ENCODE results near the gene AFM. TPM values are rescaled to one million over a fixed set of nuclear protein-coding genes. Genes with fewer than 3 reads are reported as not detected.

Gene AFM
- total RNA-seq, 2 donors from 2014 or later = not detected

DNA sequence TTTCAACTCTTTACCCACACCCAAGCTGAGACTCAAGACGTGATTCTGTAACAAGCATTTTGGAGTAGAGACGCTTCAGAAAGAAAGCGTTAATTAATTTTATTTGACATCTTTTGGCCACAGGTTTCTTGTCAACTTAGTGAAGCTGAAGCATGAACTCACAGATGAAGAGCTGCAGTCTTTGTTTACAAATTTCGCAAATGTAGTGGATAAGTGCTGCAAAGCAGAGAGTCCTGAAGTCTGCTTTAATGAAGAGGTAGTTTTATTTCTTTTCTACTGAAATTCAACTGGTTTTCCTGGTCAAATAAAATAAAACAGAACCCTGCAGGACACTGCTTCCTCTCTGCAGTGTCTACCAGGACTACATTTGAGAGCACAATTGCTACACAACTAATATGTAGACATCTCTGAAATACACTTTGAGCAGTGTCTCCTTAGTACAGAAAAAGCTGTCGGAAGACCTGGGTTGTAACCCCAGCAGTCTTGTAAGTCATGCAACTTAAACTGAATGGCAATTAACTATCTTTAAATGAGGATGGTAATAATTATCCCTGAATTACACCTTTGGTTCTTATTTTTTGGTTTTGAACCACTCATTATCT, 20.2 kb downstream of the AFM start:
- ATAC-seq (no peak), DNase-seq (ENCODE audit: low spot score) (no peak)
- H3K27me3 Mint-ChIP-seq = no peaks in the 10 kb centered on the region
- H3K9me3 Mint-ChIP-seq = no peaks in the 10 kb centered on the region
- no peak overlapping the region for H3K4me3 Mint-ChIP-seq
- H3K27ac Mint-ChIP-seq = no peak overlapping the region
- no peaks in the 10 kb centered on the region for H3K36me3 Mint-ChIP-seq
- no peaks in the 10 kb centered on the region for H3K4me1 Mint-ChIP-seq (ENCODE audit: low read depth in 2 of 2)

DNA sequence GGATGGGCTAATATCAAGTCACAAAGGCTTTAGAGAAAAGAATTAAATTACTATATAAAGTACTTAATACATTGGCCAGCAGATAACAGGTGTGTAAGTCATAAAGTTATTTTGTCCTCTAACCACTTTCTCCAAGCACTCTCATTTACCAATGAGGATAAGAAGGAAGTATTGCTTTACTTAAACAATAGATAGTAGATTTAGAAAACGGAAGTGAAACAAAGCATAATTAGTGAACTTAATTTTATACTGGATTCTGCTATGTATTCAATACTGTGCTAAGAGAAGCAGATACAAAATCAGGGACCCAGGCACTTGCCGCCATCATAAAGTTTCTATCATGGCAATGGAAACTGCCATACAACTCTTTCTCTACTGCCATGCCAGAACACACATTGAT, 24.0 kb downstream of the AFM start:
- H3K36me3 Mint-ChIP-seq = no peaks in the 10 kb centered on the region
- peaks cover 2% of the 10 kb centered on the region for H3K9me3 Mint-ChIP-seq
- H3K27me3 Mint-ChIP-seq = no peaks in the 10 kb centered on the region
- no peak overlapping the region for H3K4me3 Mint-ChIP-seq
- no peak overlapping the region for H3K27ac Mint-ChIP-seq
- no peaks in the 10 kb centered on the region for H3K4me1 Mint-ChIP-seq (ENCODE audit: low read depth in 2 of 2)
- ATAC-seq (no peak), DNase-seq (ENCODE audit: low spot score) (no peak)

DNA sequence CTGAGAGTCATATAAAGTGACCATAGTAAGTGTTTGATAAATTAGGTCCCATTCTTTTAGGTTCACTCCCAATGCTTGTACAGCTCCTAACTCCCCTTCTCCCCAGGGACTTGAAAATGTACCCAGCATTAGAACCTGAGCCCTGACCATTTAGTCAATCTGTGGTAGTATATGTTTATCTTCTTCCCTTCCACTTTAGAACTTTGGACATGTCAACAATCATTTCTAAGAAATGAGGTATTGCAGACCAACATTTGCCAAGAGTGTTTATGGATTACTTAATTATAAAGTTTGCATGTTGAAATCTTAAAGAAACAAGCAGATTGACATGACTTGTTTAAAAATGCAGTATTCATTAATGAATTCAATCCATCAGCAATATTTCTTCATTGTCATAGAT, 26.0 kb downstream of the AFM start:
- H3K36me3 Mint-ChIP-seq = no peaks in the 10 kb centered on the region
- H3K4me3 Mint-ChIP-seq = no peak overlapping the region
- ATAC-seq (no peak), DNase-seq (ENCODE audit: low spot score) (no peak)
- no peak overlapping the region for H3K27ac Mint-ChIP-seq
- H3K9me3 Mint-ChIP-seq = peaks cover 7% of the 10 kb centered on the region
- no peaks in the 10 kb centered on the region for H3K27me3 Mint-ChIP-seq
- no peaks in the 10 kb centered on the region for H3K4me1 Mint-ChIP-seq (ENCODE audit: low read depth in 2 of 2)

DNA sequence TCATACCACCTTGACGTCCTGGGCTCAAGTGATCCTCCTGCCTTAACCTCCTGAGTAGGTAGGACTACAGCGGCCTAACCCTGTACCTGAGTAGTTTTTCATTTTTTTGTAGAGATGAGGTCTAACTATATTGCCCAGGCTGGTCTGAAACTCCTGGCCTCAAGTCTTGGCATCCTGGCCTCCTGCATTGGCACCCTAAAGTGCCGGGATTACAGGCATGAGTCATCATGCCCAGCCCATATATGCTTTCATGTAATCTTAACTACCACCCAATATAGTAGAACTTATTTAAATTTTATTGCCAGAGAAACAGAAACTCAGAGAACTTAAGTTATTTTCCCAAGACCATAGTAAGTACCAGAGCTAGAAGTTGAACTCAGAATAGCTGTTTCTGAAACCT, 27.1 kb downstream of the AFM start:
- no peak overlapping the region for H3K27ac Mint-ChIP-seq
- no peak for DNase-seq (ENCODE audit: low spot score)
- no peaks in the 10 kb centered on the region for H3K27me3 Mint-ChIP-seq
- no peaks in the 10 kb centered on the region for H3K4me1 Mint-ChIP-seq (ENCODE audit: low read depth in 2 of 2)
- H3K4me3 Mint-ChIP-seq = no peak overlapping the region
- H3K36me3 Mint-ChIP-seq = no peaks in the 10 kb centered on the region
- H3K9me3 Mint-ChIP-seq = peaks cover 10% of the 10 kb centered on the region
- ATAC-seq = no peak

DNA sequence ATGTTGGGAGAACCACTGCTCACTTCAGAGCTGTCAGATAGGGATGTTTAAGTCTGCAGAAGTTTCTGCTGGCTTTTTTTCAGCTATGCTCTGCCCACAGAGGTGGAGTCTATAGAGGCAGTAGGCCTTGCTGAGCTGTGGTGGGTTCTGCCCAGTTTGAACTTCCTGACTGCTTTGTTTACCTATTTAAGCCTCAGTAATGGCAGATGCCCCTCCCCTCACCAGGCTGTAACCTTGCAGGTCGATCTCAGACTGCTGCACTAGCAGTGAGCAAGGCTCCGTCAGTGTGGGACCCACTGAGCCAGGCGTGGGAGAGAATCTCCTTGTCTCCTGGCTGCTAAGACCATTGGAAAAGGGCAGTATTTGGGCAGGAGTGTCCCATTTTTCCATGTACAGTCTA, 36.8 kb downstream of the AFM start:
- ATAC-seq = no peak
- Mint-ChIP-seq H3K27me3 (no peaks in the 10 kb centered on the region), H3K4me3 (no peak overlapping the region), H3K27ac (no peak overlapping the region), H3K9me3 (peaks cover 8% of the 10 kb centered on the region), H3K36me3 (no peaks in the 10 kb centered on the region), H3K4me1 (ENCODE audit: low read depth in 2 of 2) (no peaks in the 10 kb centered on the region)
- DNase-seq (ENCODE audit: low spot score) = no peak

DNA sequence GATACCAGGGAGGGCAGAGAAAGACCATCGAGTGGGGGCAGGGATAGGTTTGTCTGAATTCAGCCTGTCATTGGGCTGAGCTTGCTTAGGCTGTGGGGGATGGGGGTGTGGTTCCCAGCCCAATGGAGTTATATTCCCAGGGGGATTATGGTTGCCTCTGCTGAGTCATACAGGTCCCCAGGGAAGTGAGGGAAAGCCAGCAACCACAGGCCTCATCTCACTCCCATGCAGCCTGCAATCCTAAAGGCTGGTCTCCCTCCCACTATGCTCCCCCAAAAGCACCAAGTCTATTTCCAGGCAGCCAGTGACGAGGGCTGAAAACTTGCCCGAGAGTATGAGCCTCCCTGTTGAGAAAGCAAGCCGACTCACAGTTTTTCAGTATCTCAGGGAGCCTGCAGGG, 39.3 kb downstream of the AFM start:
- Mint-ChIP-seq H3K27ac (no peak overlapping the region), H3K9me3 (peaks cover 4% of the 10 kb centered on the region), H3K4me3 (no peak overlapping the region), H3K36me3 (no peaks in the 10 kb centered on the region), H3K27me3 (no peaks in the 10 kb centered on the region), H3K4me1 (ENCODE audit: low read depth in 2 of 2) (no peaks in the 10 kb centered on the region)
- ATAC-seq = peak in 1 of 2 donors; percentile 20
- no peak for DNase-seq (ENCODE audit: low spot score)

DNA sequence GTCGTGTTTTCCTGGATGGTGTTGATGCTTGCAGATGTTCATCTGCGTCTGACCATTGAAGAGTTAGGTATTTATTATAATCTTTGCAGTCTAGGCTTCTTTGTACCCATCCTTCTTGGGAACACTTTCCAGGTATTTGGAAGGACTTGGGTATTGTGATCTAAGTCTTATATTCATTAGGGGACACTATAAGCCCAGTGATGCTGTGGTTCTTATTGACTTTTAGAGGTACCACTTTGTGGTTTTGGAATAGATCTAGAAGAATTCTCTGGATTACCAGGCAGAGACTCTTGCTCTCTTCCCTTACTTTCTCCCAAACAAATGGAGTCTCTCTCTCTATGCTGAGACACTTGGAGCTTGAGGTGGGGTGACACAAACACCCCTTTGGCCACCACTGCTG, 41.6 kb downstream of the AFM start:
- Mint-ChIP-seq H3K4me1 (ENCODE audit: low read depth in 2 of 2) (no peaks in the 10 kb centered on the region), H3K36me3 (no peaks in the 10 kb centered on the region), H3K27me3 (no peaks in the 10 kb centered on the region), H3K4me3 (no peak overlapping the region), H3K27ac (no peak overlapping the region), H3K9me3 (no peaks in the 10 kb centered on the region)
- DNase-seq (ENCODE audit: low spot score) = no peak
- no peak for ATAC-seq

DNA sequence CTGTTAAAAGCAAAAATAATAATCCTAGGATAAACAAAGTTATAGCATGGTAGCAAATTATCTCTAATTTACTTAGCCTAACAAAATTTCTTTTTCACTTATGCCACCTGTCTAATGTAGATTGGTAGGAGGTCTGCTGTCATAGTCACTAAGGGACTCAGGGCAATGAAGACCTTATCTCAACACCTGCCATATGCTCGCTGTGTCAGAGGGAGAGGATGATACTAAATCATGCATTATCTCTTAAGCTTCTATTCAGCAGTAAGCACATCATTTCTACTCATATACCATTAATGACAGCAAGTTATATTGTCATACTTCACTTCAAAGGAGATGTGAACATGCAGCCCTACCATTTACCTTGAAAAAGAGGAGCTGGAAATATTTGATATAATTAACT, 44.1 kb downstream of the AFM start:
- no peak overlapping the region for H3K4me3 Mint-ChIP-seq
- H3K4me1 Mint-ChIP-seq (ENCODE audit: low read depth in 2 of 2) = no peaks in the 10 kb centered on the region
- H3K9me3 Mint-ChIP-seq = no peaks in the 10 kb centered on the region
- no peak overlapping the region for H3K27ac Mint-ChIP-seq
- H3K27me3 Mint-ChIP-seq = no peaks in the 10 kb centered on the region
- no peaks in the 10 kb centered on the region for H3K36me3 Mint-ChIP-seq
- no peak for ATAC-seq
- no peak for DNase-seq (ENCODE audit: low spot score)

DNA sequence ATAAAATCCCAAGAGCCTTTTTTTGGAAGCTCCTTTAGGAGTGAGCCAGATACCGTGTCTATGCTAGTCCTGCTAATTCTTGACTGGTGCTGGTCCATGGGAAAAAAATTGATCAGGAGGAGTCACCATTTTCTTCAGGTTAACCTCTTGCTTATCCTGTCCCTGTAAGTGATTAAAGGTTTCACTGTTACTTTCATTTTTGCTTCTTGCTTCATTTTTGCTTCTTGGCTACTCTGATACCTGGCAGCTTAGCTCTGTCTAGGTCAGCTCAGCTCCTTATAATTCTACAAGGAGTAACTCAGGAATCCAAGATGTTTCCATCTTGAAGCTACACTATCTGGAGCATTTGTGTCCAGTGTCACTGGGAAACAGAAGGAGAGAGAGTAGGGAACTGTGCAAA, 45.7 kb downstream of the AFM start:
- DNase-seq (ENCODE audit: low spot score) = no peak
- no peaks in the 10 kb centered on the region for H3K9me3 Mint-ChIP-seq
- no peaks in the 10 kb centered on the region for H3K27me3 Mint-ChIP-seq
- H3K36me3 Mint-ChIP-seq = no peaks in the 10 kb centered on the region
- no peak for ATAC-seq
- H3K4me1 Mint-ChIP-seq (ENCODE audit: low read depth in 2 of 2) = no peaks in the 10 kb centered on the region
- H3K4me3 Mint-ChIP-seq = no peak overlapping the region
- H3K27ac Mint-ChIP-seq = no peak overlapping the region

DNA sequence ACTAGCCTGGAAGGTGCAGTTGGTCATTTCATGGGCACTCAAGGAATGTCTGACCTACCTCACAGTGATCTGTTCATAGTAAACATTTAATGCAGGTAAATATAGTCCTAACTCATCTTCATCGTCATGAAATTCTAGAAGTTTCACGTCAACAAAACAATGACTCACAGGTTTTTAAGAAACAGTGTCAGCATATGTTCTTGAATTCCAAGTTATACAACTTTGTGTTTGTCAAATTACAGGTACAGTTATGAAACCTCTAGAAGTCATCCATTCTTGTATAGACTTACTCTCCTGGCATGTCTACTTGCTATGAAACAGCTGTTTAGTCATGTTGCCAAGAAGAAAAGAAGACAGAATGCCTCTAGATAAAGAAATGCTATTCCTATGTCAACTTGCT, 46.6 kb downstream of the AFM start:
- no peaks in the 10 kb centered on the region for H3K9me3 Mint-ChIP-seq
- no peak overlapping the region for H3K27ac Mint-ChIP-seq
- no peak overlapping the region for H3K4me3 Mint-ChIP-seq
- no peak for DNase-seq (ENCODE audit: low spot score)
- H3K27me3 Mint-ChIP-seq = no peaks in the 10 kb centered on the region
- no peak for ATAC-seq
- H3K36me3 Mint-ChIP-seq = no peaks in the 10 kb centered on the region
- H3K4me1 Mint-ChIP-seq (ENCODE audit: low read depth in 2 of 2) = no peaks in the 10 kb centered on the region

DNA sequence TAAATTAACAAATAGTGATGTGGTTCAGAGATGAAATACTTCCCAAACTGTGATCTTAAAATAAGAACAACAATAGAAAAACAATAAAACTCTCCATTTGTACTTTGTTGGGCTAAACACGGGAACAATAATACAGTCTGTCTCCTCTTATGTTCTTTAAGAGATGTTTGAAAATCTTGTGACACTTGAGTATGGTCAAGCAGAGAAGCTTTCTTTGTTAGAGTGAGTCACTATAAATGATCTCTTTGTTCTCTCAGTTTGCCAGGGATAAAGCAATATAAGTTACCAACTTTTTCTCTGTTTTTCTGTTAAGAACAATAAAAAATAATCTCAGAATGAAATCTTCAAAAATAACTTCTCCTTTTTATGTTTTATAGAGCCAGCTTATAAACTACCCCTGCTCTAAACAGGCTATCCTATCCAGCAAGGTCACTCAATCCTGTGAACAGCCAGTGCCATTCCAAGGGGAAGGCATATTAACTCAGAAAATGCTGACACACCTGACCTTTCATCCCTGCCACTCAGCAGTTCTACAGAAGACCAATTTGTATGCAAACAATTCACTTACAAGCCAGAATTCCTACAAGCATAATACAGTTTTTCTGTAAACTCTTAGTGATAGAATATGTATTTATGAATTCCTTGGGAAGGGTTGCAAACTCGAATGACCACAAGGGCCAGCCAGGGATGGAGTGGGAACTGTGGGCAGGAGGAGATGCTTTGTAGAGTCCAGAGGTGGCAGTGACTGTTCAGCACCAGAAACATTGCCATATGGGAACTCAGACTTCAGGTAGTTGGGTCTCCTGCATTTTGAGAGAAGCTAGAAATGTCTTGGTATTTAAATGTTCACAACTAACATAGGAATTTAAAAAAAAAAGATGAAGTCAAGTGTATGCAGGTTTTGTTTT, 52.2 kb downstream of the AFM start:
- no peaks in the 10 kb centered on the region for H3K9me3 Mint-ChIP-seq
- H3K27me3 Mint-ChIP-seq = no peaks in the 10 kb centered on the region
- H3K4me3 Mint-ChIP-seq = no peak overlapping the region
- ATAC-seq (no peak), DNase-seq (ENCODE audit: low spot score) (no peak)
- no peaks in the 10 kb centered on the region for H3K4me1 Mint-ChIP-seq (ENCODE audit: low read depth in 2 of 2)
- no peaks in the 10 kb centered on the region for H3K36me3 Mint-ChIP-seq
- no peak overlapping the region for H3K27ac Mint-ChIP-seq

DNA sequence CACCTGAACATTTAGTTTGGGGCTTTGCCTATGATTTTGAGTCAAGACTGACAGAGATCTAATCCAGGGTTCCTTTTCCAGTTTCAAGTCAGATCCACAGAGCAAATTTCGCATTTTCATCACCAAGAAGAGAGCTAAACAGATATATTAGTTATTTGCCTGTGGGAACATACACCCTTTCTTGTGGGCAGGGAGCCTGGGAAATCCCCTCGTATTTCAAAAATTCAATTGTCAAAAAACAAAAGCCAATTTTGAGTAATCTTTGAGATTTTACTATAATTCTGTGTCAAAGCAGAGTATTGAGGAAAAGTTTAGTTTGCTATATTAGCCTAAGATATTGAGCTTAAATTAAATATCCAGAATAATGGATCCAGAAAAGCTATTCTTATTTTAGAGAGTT, 56.6 kb downstream of the AFM start:
- DNase-seq (ENCODE audit: low spot score) (no peak), ATAC-seq (peak in 1 of 2 donors; percentile 32)
- H3K9me3 Mint-ChIP-seq = no peaks in the 10 kb centered on the region
- H3K4me1 Mint-ChIP-seq (ENCODE audit: low read depth in 2 of 2) = no peaks in the 10 kb centered on the region
- H3K27ac Mint-ChIP-seq = no peak overlapping the region
- no peaks in the 10 kb centered on the region for H3K36me3 Mint-ChIP-seq
- no peaks in the 10 kb centered on the region for H3K27me3 Mint-ChIP-seq
- no peak overlapping the region for H3K4me3 Mint-ChIP-seq

DNA sequence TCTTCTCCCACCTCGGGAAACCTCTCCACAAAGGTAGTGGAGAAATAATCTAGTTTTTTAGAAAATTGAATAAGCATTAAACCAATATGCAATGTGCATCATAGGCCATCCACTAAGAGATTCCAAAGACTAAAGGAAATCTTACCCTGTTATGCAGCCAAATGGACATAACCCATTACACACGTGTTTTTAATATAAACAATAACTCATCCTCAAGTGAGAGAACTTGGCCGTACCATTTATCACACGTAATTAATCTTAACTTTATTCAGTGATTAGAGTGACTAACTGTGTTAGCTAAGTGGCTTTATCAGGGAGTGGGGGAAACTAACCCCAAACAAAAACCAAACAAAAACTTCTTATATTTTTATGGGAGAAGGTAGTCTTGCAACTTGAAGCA, 57.8 kb downstream of the AFM start:
- no peaks in the 10 kb centered on the region for H3K36me3 Mint-ChIP-seq
- H3K4me3 Mint-ChIP-seq = no peak overlapping the region
- ATAC-seq (no peak), DNase-seq (ENCODE audit: low spot score) (no peak)
- no peaks in the 10 kb centered on the region for H3K9me3 Mint-ChIP-seq
- no peaks in the 10 kb centered on the region for H3K27me3 Mint-ChIP-seq
- no peak overlapping the region for H3K27ac Mint-ChIP-seq
- no peaks in the 10 kb centered on the region for H3K4me1 Mint-ChIP-seq (ENCODE audit: low read depth in 2 of 2)

DNA sequence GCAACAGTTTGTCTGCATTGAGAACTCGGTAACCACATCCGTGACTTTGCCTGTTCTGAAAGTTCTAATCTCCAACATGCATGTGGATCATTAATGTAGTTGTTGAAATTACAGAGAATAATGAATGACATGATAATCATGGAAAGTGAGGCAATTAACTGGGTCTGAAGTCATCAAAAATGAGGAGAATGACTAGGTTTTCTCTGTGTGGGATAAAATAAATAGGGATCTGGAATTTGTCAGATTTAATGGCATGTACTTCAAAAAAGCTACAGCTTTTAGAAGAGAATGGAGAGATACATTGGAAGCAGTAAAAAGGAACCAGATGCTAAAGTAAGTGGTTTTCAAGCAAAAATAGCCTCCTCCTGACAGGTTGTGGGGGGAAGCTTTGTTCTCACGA, 59.3 kb downstream of the AFM start:
- no peaks in the 10 kb centered on the region for H3K4me1 Mint-ChIP-seq (ENCODE audit: low read depth in 2 of 2)
- DNase-seq (ENCODE audit: low spot score) (no peak), ATAC-seq (no peak)
- peaks cover 4% of the 10 kb centered on the region for H3K9me3 Mint-ChIP-seq
- H3K27ac Mint-ChIP-seq = no peak overlapping the region
- H3K36me3 Mint-ChIP-seq = no peaks in the 10 kb centered on the region
- H3K27me3 Mint-ChIP-seq = no peaks in the 10 kb centered on the region
- H3K4me3 Mint-ChIP-seq = no peak overlapping the region

DNA sequence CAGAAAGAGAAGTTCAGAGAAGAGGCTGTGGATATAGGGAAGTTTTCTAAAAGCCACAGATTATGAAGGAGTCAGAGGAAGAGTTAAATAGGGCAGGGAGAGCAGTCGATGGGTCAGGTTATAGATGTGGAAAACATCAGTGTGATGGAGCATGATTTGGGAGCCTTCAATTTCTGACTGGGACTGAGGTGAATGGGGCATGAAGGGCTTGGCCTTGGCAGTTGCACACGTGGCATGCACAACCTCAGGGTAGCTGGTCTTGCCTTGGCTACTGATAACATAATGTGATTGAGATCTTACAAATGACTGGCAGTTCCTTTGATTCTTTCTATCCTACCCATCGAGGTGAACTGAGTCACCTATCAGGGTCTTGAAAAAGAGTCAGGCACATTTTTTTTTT, 59.7 kb downstream of the AFM start:
- Mint-ChIP-seq H3K4me3 (no peak overlapping the region), H3K36me3 (no peaks in the 10 kb centered on the region), H3K4me1 (ENCODE audit: low read depth in 2 of 2) (no peaks in the 10 kb centered on the region), H3K9me3 (peaks cover 5% of the 10 kb centered on the region), H3K27me3 (no peaks in the 10 kb centered on the region), H3K27ac (no peak overlapping the region)
- DNase-seq (ENCODE audit: low spot score) (no peak), ATAC-seq (no peak)
